Mononuclear cell (primary cell): ENCODE data around the gene ENO1. TPM values are rescaled to one million over a fixed set of nuclear protein-coding genes. Genes with fewer than 3 reads are reported as not detected.

ENCODE experiments used
- H3K27me3 ChIP-seq: 2 replicates; pipeline ENCODE4 v1.6.0; 2011; ENCODE audit warnings: low read length, control low read depth; ENCODE audit not compliant: insufficient read depth
- H3K4me1 ChIP-seq: 2 replicates; pipeline ENCODE4 v1.5.1; 2011; ENCODE audit warnings: mild to moderate bottlenecking, low read length, control low read depth; ENCODE audit not compliant: insufficient read depth
- H3K4me3 ChIP-seq: 2 replicates; pipeline ENCODE4 v1.5.1; 2011; ENCODE audit warnings: mild to moderate bottlenecking, low read length, moderate library complexity
- H3K9me3 ChIP-seq: 2 replicates; pipeline ENCODE4 v1.5.1; 2011; ENCODE audit warnings: low read depth, mild to moderate bottlenecking, control low read depth, low read length
- total RNA-seq: library from RNA; depleted of rRNA; stranded (reverse); fragments of >200 nt; gene quantifications from one replicate; pipeline ENCODE4 v1.2.3, GENCODE V29; 2012

The ENO1 gene
- total RNA-seq, 1 donor: 370 TPM

DNA sequence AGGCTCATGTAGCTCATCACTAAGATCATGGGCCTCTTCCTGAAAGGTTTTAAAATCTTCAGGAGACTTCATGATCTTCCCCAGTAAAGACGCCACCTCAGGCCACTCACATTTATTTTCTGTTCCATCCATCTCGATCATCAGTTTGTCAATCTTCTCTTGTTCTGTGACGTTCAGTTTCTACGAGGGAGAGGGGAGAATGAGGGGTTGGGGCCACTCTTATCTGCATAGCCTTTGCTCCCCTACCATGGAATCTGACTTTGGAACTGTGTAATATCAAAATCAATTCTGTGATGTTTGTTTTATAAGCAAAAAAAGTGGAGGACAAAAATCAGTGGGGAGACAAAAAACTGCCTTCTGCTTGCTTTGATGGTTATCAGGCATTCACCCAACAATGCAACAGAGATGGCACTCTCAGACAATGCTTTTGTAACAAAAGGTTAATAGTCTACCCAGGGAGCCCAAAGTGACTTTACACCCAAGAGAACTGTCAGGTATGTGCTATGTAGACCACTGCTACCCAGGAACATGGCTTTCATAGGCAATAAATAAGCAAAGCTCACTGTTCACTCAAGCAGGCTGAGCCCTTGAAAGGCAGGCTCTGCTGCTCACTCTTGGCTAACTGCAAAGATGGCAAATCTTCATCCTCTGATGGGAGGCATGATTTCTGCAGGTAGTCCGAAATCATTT is 10.5 kb downstream of the ENO1 start:
- H3K27me3 ChIP-seq: no peaks in the 10 kb centered on the region
- H3K9me3 ChIP-seq: no peaks in the 10 kb centered on the region
- peaks cover 28% of the 10 kb centered on the region for H3K4me1 ChIP-seq
- no peak overlapping the region for H3K4me3 ChIP-seq

DNA sequence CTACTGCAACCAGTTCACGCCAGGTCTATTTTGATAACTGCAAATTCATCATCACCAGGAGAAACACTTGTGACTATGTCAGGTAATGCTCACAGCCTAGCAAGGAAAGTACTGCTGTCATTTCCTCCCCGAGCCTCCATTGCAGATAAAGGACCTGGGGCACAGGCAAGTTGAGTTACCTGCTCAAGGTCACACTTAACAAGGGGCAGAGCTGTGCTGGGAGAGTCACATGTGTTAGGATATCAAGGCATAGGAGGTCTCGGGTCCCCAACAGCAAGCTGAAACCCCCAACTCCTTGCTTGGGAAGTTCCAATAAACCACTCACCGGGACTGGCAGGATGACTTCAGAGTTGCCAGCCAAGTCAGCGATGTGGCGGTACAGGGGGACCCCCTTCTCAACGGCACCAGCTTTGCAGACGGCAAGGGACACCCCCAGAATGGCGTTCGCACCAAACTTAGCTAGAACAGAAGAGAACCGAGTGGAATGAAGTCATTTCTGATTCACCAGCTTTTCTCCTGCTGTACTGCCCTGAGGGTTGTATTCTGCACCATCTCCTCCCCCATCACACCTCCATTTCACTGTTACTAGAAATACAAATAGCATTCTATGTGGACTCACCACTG is 11.6 kb downstream of the ENO1 start:
- no peaks in the 10 kb centered on the region for H3K27me3 ChIP-seq
- H3K9me3 ChIP-seq: no peaks in the 10 kb centered on the region
- peaks cover 17% of the 10 kb centered on the region for H3K4me1 ChIP-seq
- H3K4me3 ChIP-seq: no peak overlapping the region

- H3K9me3 ChIP-seq: no peaks in the 10 kb centered on the region
- H3K4me3 ChIP-seq: no peak overlapping the region
- peaks cover 11% of the 10 kb centered on the region for H3K4me1 ChIP-seq
- H3K27me3 ChIP-seq: no peaks in the 10 kb centered on the region
Observed at GRCh38 chr1:8866173-8866791, 12.2 kb downstream of the ENO1 start.

DNA sequence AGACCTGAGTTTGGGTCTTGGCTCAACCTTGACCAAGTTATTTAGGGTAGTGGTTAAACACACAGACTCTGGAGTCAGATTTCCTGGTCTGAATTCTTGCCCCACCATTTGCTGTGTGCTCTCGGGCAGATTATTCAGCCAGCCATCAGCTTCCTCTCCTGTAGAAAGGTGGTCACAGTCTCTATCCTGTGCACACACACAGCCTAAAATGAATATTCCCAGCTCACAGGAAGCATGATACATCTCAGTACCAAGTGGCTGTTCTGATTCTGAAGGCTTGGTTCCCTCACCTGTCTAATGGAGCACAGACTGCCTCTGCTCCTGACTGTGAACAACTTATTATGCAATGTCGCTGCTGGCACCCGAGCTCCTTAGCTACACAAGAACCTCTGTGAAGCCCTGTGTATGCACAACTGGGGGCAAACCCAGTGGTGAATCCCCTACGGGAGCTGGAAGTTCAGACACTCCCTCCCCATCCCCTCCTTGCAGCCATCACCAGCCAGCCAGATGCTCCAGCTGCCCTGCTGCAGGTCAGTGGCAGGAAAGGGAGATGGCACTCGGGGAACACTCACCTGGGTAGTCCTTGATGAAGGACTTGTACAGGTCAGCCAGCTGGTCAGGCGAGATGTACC is 13.7 kb downstream of the ENO1 start:
- H3K4me1 ChIP-seq: peaks cover 5% of the 10 kb centered on the region
- H3K4me3 ChIP-seq: no peak overlapping the region
- no peaks in the 10 kb centered on the region for H3K27me3 ChIP-seq
- no peaks in the 10 kb centered on the region for H3K9me3 ChIP-seq

DNA sequence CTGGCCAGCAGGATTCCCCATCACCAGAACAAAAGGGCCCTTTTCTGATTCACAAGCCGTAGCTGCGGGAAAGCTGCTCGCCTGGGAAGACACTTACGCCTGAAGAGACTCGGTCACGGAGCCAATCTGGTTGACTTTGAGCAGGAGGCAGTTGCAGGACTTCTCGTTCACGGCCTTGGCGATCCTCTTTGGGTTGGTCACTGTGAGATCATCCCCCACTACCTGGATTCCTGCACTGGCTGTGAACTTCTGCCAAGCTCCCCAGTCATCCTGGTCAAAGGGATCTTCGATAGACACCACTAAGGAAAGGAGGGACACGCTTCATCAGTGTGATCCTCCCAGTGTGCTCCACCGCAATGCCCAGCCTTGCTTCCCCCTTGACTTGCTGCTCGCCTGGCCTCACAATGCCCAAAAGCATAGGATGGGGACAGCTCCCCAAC is 14.7 kb downstream of the ENO1 start:
- Histone ChIP-seq H3K27me3 (no peaks in the 10 kb centered on the region), H3K9me3 (no peaks in the 10 kb centered on the region), H3K4me3 (no peak overlapping the region), H3K4me1 (peaks cover 16% of the 10 kb centered on the region)

GRCh38 chr1:8863138-8863537 is 15.3 kb downstream of the ENO1 start:
- H3K4me1 ChIP-seq: peaks cover 22% of the 10 kb centered on the region
- H3K9me3 ChIP-seq: no peaks in the 10 kb centered on the region
- no peak overlapping the region for H3K4me3 ChIP-seq
- no peaks in the 10 kb centered on the region for H3K27me3 ChIP-seq

- Histone ChIP-seq H3K4me3 (no peak overlapping the region), H3K9me3 (no peaks in the 10 kb centered on the region), H3K4me1 (peaks cover 28% of the 10 kb centered on the region), H3K27me3 (no peaks in the 10 kb centered on the region)
Observed at GRCh38 chr1:8862528-8862927, 16.0 kb downstream of the ENO1 start.

DNA sequence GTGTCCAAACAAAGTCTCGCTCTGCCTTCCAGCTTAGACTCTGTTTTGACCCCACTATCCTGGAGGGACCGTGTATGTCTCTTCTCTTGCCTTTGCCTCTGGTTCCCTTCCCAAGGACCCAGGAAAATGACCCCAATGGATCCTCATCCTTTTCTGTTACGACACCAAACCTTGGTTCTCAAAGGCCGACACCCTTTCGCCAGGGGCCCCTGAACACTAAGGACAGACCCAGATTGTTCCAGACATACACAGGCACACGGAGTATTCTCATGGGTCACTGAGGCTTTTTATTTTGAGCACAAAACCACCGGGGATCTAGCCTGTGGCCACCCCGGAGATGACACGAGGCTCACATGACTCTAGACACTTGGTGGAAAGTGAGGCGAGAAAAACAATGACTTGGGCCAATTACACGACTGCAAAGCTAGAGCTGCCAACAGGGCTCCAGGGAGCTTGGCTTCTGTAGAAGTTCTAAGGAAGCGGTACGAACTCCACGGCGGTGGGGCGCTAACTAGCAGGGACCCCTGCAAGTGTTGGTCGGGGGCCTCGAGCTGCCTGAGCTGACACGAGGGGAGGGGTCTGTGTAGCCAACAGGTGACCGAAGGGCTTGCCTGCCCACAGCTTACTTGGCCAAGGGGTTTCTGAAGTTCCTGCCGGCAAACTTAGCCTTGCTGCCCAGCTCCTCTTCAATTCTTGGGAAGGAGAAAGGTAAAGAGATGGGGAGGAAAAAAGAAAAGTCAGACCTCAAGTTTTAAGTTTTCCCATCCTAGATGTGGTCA is 17.6 kb downstream of the ENO1 start:
- no peaks in the 10 kb centered on the region for H3K9me3 ChIP-seq
- H3K4me1 ChIP-seq: peaks cover 29% of the 10 kb centered on the region
- H3K4me3 ChIP-seq: no peak overlapping the region
- H3K27me3 ChIP-seq: no peaks in the 10 kb centered on the region

DNA sequence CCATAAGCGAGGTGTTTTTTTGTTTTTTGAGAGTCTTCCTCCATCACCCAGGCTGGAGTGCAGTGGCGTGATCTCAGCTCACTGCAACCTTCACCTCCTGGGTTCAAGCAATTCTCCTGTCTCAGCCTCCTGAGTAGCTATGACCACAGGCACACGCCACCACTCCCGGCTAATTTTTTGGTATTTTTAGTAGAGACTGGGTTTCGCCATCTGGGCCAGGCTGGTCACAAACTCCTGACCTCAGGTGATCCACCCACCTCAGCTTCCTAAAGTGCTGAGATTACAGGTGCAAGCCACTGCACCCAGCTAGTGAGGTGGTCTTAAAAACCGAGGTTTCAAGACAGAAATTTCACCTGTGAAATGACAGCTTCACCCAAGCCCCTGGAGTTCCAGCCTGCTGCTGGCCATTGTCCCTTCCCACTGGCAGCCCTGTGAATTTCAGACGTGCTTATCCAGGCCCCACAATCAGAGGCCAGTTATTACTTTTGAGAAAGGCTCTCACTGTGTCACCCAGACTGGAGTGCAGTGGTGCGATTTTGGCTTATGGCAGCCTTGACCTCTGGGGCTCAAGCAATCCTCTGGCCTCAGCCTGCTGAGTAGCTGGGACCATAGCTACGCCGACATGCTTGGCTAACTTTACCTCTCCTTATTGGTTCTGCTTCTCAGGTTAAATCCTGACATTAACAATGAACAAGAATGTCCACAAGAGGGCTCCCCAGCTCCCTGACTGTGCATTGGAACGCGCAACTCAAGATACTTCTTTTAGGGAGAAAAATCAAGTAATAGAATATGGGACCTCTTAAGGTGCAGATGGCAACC is 19.4 kb downstream of the ENO1 start:
- H3K4me1 ChIP-seq: peaks cover 29% of the 10 kb centered on the region
- H3K27me3 ChIP-seq: no peaks in the 10 kb centered on the region
- no peaks in the 10 kb centered on the region for H3K9me3 ChIP-seq
- H3K4me3 ChIP-seq: no peak overlapping the region

DNA sequence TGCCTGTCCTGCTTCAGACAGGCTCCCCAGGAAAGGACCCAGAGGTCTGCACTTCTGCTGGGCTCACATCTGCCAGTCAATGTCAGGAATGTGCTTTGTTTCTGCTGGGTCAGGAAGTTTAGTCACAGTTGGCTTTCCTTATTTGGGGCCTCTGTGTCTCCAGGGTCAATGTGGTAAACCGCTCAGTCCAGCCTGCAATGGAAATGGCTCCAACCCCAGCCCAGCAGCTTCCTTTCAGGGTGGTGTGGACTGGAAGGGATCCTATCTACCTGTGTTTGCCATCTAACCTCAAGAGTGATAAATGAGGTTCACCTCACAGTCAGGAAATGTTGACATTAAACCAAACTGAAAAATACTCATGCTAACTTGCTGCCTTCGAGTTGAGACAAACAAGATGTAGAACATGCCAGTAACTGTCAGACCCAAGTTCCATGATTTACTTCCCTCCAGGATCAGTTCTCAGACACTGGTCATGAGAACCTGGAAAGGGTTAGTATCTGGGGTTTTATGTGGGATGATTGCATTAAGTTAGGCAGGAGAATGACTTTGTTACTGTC is 20.3 kb downstream of the ENO1 start:
- no peak overlapping the region for H3K4me3 ChIP-seq
- no peaks in the 10 kb centered on the region for H3K9me3 ChIP-seq
- no peaks in the 10 kb centered on the region for H3K27me3 ChIP-seq
- H3K4me1 ChIP-seq: peaks cover 29% of the 10 kb centered on the region

DNA sequence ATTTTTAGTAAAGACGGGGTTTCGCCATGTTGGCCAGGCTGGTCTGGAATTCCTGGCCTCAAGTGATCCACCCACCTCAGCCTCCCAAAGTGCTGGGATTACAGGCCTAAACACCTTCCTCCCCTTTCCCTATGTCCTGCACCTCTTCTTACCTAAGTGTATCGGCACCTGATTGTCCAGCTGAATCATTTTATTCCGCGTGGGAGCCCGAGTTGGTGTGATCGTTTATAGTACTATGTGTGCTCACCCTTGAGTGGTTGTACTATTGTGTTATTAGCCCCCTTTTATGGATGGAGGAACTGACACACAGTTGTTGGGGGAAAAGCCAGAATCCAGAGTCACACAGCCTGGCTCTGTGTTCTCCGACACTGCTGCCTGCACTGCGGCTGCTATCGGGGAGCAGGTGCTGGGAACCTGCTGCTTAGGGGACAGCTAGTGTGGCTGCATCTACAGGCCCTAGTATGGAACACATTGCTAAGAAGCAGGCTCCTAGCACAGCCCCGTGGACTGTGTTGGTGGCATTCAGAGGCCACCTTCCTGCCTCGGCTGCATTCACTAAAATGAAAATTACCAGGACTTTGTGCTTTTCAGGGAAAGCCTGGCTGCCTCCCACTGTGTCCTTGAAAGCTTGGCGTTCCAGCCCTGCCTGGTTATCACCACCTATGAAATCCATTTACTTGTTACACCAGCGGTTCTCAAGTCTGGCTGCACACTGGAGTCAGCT is 21.6 kb downstream of the ENO1 start:
- Histone ChIP-seq H3K9me3 (no peaks in the 10 kb centered on the region), H3K27me3 (no peaks in the 10 kb centered on the region), H3K4me3 (no peak overlapping the region), H3K4me1 (peaks cover 29% of the 10 kb centered on the region)

- Histone ChIP-seq H3K4me1 (peaks cover 18% of the 10 kb centered on the region), H3K27me3 (no peaks in the 10 kb centered on the region), H3K9me3 (no peaks in the 10 kb centered on the region), H3K4me3 (no peak overlapping the region)
Observed at GRCh38 chr1:8854240-8854639, 24.2 kb downstream of the ENO1 start.

DNA sequence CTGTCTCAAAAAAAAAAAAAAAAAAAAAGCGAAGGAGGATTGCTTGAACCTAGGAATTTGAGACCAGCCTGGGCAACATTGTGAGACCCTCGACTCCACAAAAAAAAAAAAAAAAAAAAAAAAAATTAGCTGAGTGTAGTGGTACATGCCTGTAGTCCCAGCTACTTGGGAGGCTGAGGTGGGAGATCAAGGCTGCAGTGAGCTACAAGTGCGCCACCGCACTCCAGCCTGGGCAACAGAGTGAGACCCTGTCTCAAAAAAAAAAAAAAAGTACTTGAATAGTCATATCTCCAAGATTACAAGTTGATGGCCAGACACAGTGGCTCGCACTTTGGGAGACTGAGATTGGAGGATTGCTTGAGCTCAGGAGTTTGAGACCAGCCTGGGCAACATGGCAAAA is 27.4 kb downstream of the ENO1 start:
- Histone ChIP-seq H3K4me1 (peaks cover 3% of the 10 kb centered on the region), H3K4me3 (no peak overlapping the region), H3K9me3 (no peaks in the 10 kb centered on the region), H3K27me3 (no peaks in the 10 kb centered on the region)
